Activated naive CD4-positive, alpha-beta T cell treated with anti-CD3 and anti-CD28 coated beads for 36 hours (primary cell): ENCODE measurements around the gene MRPS24. TPM values are rescaled to one million over a fixed set of nuclear protein-coding genes. Genes with fewer than 3 reads are reported as not detected.
"Not testable (repeated sequence)": the region's sequence is repeated elsewhere in the genome, so short reads cannot be mapped to it uniquely, and the experiment has no call there.

ENCODE experiments used
- CTCF ChIA-PET: fragments of 350-600 bp; sonication (Branson Sonifier 250); formaldehyde crosslinking; loops from one replicate; lab custom pipeline; 2021; ENCODE audit warnings: antibody characterized with exemption; lab: Charles Lee
- DNase-seq: peaks from one replicate; pipeline ENCODE4 v3.0.0-alpha.2; 2020
- H3K27ac Mint-ChIP-seq: one replicate; pipeline ENCODE4 v1.8.0; 2021; ENCODE audit warnings: mild to moderate bottlenecking, mixed read lengths
- H3K27me3 Mint-ChIP-seq: one replicate; pipeline ENCODE4 v1.8.0; 2021; ENCODE audit warnings: low read depth, mixed read lengths
- H3K36me3 Mint-ChIP-seq: one replicate; pipeline ENCODE4 v1.8.0; 2021; ENCODE audit warnings: low read depth, mixed read lengths
- H3K4me1 Mint-ChIP-seq: one replicate; pipeline ENCODE4 v1.8.0; 2021; ENCODE audit warnings: low read depth, mixed read lengths
- H3K4me3 Mint-ChIP-seq: one replicate; pipeline ENCODE4 v1.8.0; 2021; ENCODE audit warnings: mild to moderate bottlenecking, moderate library complexity, mixed read lengths
- H3K9me3 Mint-ChIP-seq: one replicate; pipeline ENCODE4 v1.8.0; 2021; ENCODE audit warnings: mixed read lengths
- intact Hi-C: fragments of 100-400 bp; cut with micrococcal nuclease; formaldehyde crosslinking; loops from one replicate; pipeline ENCODE4 v1.15.1; 2023
- total RNA-seq, 2 experiments: library from RNA; stranded (reverse); gene quantifications; one replicate each; pipeline ENCODE4 v1.2.3, GENCODE V29; 2021

MRPS24 gene
- total RNA-seq, 2 experiments from 2014 or later, result 153 TPM

DNA sequence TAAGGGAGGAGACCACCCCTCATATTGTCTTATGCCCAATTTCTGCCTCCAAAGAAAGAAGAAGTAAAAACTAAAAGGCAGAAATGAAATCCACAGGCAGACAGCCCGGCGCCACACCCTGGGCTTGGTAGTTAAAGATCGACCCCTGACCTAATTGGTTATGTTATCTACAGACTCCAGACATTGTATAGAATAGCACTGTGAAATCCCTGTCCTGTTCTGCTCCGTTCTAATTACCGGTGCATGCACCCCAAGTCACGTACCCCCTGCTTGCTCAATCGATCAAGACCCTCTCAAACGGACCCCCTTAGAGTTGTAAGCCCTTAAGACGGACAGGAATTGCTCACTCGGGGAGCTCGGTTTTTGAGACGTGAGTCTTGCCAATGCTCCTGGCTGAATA is 44.8 kb downstream of the MRPS24 start:
- intact Hi-C loops, H3K9me3 Mint-ChIP-seq, H3K4me1 Mint-ChIP-seq, H3K27ac Mint-ChIP-seq, H3K36me3 Mint-ChIP-seq, DNase-seq, H3K4me3 Mint-ChIP-seq: not testable (repeated sequence)
- CTCF ChIA-PET, result interaction anchor here (0.9 to 1.2 kb wide), 2 partner anchors 14 to 23 kb away, joined by 3 to 6 read pairs; no protein-coding TSS in a partner anchor
- peaks cover 13% of the 10 kb centered on the region for H3K27me3 Mint-ChIP-seq

- Mint-ChIP-seq H3K27ac (no peak overlapping the region), H3K36me3 (no peaks in the 10 kb centered on the region), H3K4me1 (no peaks in the 10 kb centered on the region), H3K9me3 (no peaks in the 10 kb centered on the region), H3K4me3 (no peak overlapping the region), H3K27me3 (peaks cover 13% of the 10 kb centered on the region)
- intact Hi-C loops, result no loop called here
- DNase-seq, result no peak
- CTCF ChIA-PET, result interaction anchor here (1.1 kb wide), 1 partner anchor 15 kb away, joined by 4 read pairs; no protein-coding TSS in a partner anchor
Observed at GRCh38 chr7:43823941-43824340, 45.4 kb downstream of the MRPS24 start.

- H3K4me1 Mint-ChIP-seq, DNase-seq, H3K36me3 Mint-ChIP-seq, H3K4me3 Mint-ChIP-seq, H3K27ac Mint-ChIP-seq, H3K9me3 Mint-ChIP-seq, intact Hi-C loops: not testable (repeated sequence)
- CTCF ChIA-PET, result interaction anchor here (1.1 kb wide), 1 partner anchor 16 kb away, joined by 4 read pairs; no protein-coding TSS in a partner anchor
- peaks cover 15% of the 10 kb centered on the region for H3K27me3 Mint-ChIP-seq
Observed at GRCh38 chr7:43823425-43823824, 45.9 kb downstream of the MRPS24 start.

Other genes starting within 250 kb of the MRPS24 start
- 10 to 100 TPM; 85.9 to 87.2 TPM for gene COA1, start 140.0 kb downstream of the MRPS24 start, total RNA-seq
- 10 to 100 TPM; 26.6 to 28.9 TPM for gene BLVRA, start 110.8 kb downstream of the MRPS24 start, total RNA-seq
- gene URGCP, start 37.1 kb upstream of the MRPS24 start, total RNA-seq, result 10 to 100 TPM; 21.5 to 23.9 TPM
- 10 to 100 TPM; 11.4 to 12.8 TPM for gene UBE2D4, start 56.9 kb upstream of the MRPS24 start, total RNA-seq
- gene SPDYE1, start 128.4 kb upstream of the MRPS24 start, total RNA-seq, result not detected
- gene DBNL, start 175.2 kb upstream of the MRPS24 start, total RNA-seq, result 10 to 100 TPM; 82.3 TPM
- under 1 TPM in 1 of 2 experiments, not detected in 1; 0.24 TPM for gene PGAM2, start 196.1 kb upstream of the MRPS24 start, total RNA-seq
- gene POLM, start 213.0 kb upstream of the MRPS24 start, total RNA-seq, result 10 to 100 TPM; 27.1 to 29.4 TPM
- 10 to 100 TPM; 10.1 to 10.8 TPM for gene AEBP1, start 234.8 kb upstream of the MRPS24 start, total RNA-seq